ENCODE results near the gene NETO1.

- TF ChIP-seq ZNF274 (IDR thresholded peaks at IDR 0.05; ENCODE audit: low read depth, low read length) (no peak), YY1 (IDR thresholded peaks at IDR 0.05; ENCODE audit: insufficient read depth, insufficient read length) (no peak), SUZ12 (IDR thresholded peaks at IDR 0.05; ENCODE audit: extremely low read depth, insufficient read depth, insufficient read length) (no peak)
Observed at GRCh38 chr18:72752220-72752619, 115.6 kb downstream of the NETO1 start.
